ENCODE results near the gene RORC. TPM values are rescaled to one million over a fixed set of nuclear protein-coding genes. Genes with fewer than 3 reads are reported as not detected.

Gene RORC
- total and polyA plus RNA-seq, 3 donors from 2014 or later: 30.9 to 70.4 (median 55.4) TPM

GRCh38 chr1:151823175-151823574 is 8.4 kb downstream of the RORC start:
- intact Hi-C loops (cut with DNase I; ENCODE audit: low total_unique reads): no loop called here
- Histone ChIP-seq H3K9me3 (no peaks in the 10 kb centered on the region), H3K36me3 (ENCODE audit: low read depth, missing control alignments) (no peaks in the 10 kb centered on the region), H3K4me3 (no peak overlapping the region), H3K27ac (no peak overlapping the region), H3K27me3 (no peaks in the 10 kb centered on the region), H3K4me1 (peaks cover 27% of the 10 kb centered on the region)
- WGBS, 2 donors: 78 to 92% methylated on average over 8 of the region's 8 CpGs
- TF ChIP-seq CTCF (IDR thresholded peaks at IDR 0.05): no peak
- no peak for TF ChIP-seq POLR2A (IDR thresholded peaks at IDR 0.05)
- DNase-seq: no peak

- H3K9me3 ChIP-seq: no peaks in the 10 kb centered on the region
- 75 to 84% methylated on average over 5 to 7 of the region's 7 CpGs for WGBS, 2 donors
- no peaks in the 10 kb centered on the region for H3K36me3 ChIP-seq (ENCODE audit: low read depth, missing control alignments)
- no peak overlapping the region for H3K4me3 ChIP-seq
- no peak for DNase-seq
- peaks cover 24% of the 10 kb centered on the region for H3K4me1 ChIP-seq
- no peak for TF ChIP-seq POLR2A (IDR thresholded peaks at IDR 0.05)
- TF ChIP-seq CTCF (IDR thresholded peaks at IDR 0.05): no peak
- intact Hi-C loops (cut with DNase I; ENCODE audit: low total_unique reads): no loop called here
- H3K27ac ChIP-seq: no peak overlapping the region
- H3K27me3 ChIP-seq: no peaks in the 10 kb centered on the region
Observed at GRCh38 chr1:151822404-151822803, 9.2 kb downstream of the RORC start.

DNA sequence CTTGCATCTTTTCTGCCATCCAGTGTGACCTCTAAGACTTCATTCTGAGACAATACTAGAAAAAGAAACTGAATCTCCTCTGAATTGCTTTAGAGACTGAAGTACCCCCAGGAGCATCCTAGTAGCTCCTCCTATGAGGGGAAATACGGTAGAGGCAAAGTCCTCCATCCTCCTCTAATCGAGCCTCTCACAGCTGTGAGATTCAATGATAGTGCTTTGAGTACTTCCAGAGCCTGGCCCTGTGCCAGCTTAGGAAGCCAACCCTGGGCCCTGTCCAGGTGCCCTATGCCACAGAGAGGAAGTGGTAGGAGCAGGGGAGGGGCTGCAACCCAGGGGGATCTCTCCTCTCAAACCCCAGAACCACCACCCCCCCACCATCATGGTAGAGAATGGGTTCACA is 10.7 kb downstream of the RORC start:
- Histone ChIP-seq H3K27me3 (no peaks in the 10 kb centered on the region), H3K36me3 (ENCODE audit: low read depth, missing control alignments) (no peaks in the 10 kb centered on the region), H3K27ac (no peak overlapping the region), H3K9me3 (no peaks in the 10 kb centered on the region), H3K4me1 (peaks cover 17% of the 10 kb centered on the region), H3K4me3 (no peak overlapping the region)
- intact Hi-C loops (cut with DNase I; ENCODE audit: low total_unique reads): no loop called here
- WGBS, 2 donors: 47 to 57% methylated on average over 2 of the region's 2 CpGs
- no peak for DNase-seq
- TF ChIP-seq POLR2A (IDR thresholded peaks at IDR 0.05): no peak
- no peak for TF ChIP-seq CTCF (IDR thresholded peaks at IDR 0.05)

GRCh38 chr1:151819976-151820623 is 11.5 kb downstream of the RORC start:
- Histone ChIP-seq H3K27ac (no peak overlapping the region), H3K4me1 (peaks cover 9% of the 10 kb centered on the region), H3K9me3 (no peaks in the 10 kb centered on the region), H3K27me3 (no peaks in the 10 kb centered on the region), H3K4me3 (no peak overlapping the region), H3K36me3 (ENCODE audit: low read depth, missing control alignments) (no peaks in the 10 kb centered on the region)
- intact Hi-C loops (cut with DNase I; ENCODE audit: low total_unique reads): no loop called here
- WGBS, 2 donors: 85 to 87% methylated on average over 6 to 7 of the region's 7 CpGs
- no peak for DNase-seq
- TF ChIP-seq POLR2A (IDR thresholded peaks at IDR 0.05) (no peak), CTCF (IDR thresholded peaks at IDR 0.05) (no peak)

GRCh38 chr1:151819227-151819835 is 12.3 kb downstream of the RORC start:
- no peak for DNase-seq
- Histone ChIP-seq H3K9me3 (no peaks in the 10 kb centered on the region), H3K27me3 (no peaks in the 10 kb centered on the region), H3K4me3 (no peak overlapping the region), H3K4me1 (peaks cover under 1% of the 10 kb centered on the region), H3K36me3 (ENCODE audit: low read depth, missing control alignments) (no peaks in the 10 kb centered on the region), H3K27ac (no peak overlapping the region)
- WGBS, 2 donors: 77 to 91% methylated on average over 12 of the region's 12 CpGs
- intact Hi-C loops (cut with DNase I; ENCODE audit: low total_unique reads): no loop called here
- TF ChIP-seq POLR2A (IDR thresholded peaks at IDR 0.05) (no peak), CTCF (IDR thresholded peaks at IDR 0.05) (no peak)

Data from testis (tissue), 3 donors.